ENCODE data around the gene TTC23L. TPM values are rescaled to one million over a fixed set of nuclear protein-coding genes. Genes with fewer than 3 reads are reported as not detected.

TTC23L gene
- total RNA-seq, 2 donors from 2014 or later, result not detected

GRCh38 chr5:34932947-34933346 is 94.0 kb downstream of the TTC23L start:
- ATAC-seq, result no peak
- intact Hi-C loops (cut with DNase I), result no loop called here

GRCh38 chr5:34941936-34942335 is 103.0 kb downstream of the TTC23L start:
- no peak for ATAC-seq
- DNase-seq, result no peak
- intact Hi-C loops (cut with DNase I), result no loop called here

More at GRCh38 chr5:34932947-34933346, 94.0 kb downstream of the TTC23L start:
- no peak for DNase-seq

GRCh38 chr5:34944044-34944443 is 105.1 kb downstream of the TTC23L start:
- intact Hi-C loops (cut with DNase I), result no loop called here
- no peak for DNase-seq
- peak; percentile 19 to 22 for ATAC-seq

GRCh38 chr5:34944460-34945047 is 105.6 kb downstream of the TTC23L start:
- DNase-seq (no peak), ATAC-seq (peak in 1 of 2 donors; percentile 73)
- intact Hi-C loops (cut with DNase I), result no loop called here

Other genes starting within 250 kb of the TTC23L start
- gene RAI14, start 182.8 kb upstream of the TTC23L start, total RNA-seq, result 10 to 100 TPM; 14.2 to 26.3 TPM
- gene RAD1, start 76.3 kb downstream of the TTC23L start, total RNA-seq, result 10 to 100 TPM; 23.6 to 27.3 TPM
- 10 to 100 TPM; 13.4 to 22.6 TPM for gene BRIX1, start 76.5 kb downstream of the TTC23L start, total RNA-seq
- gene DNAJC21, start 90.4 kb downstream of the TTC23L start, total RNA-seq, result 10 to 100 TPM; 51.7 to 62.1 TPM
- not detected for gene AGXT2, start 208.8 kb downstream of the TTC23L start, total RNA-seq

Measured in left cardiac atrium (tissue), 4 donors.